PC-9 (cell line): ENCODE data around the gene KIF16B.

Experiments
- EZH2 ChIP-seq: fragments of 200-600 bp; sonication (generic); IDR thresholded peaks from 2 replicates; pipeline ENCODE4 v1.8.0; 2017; ENCODE audit warnings: antibody characterized with exemption, low read depth
- TF ChIP-seq, protein P1 (sequence below): fragments of 200-600 bp; sonication (generic); conservative IDR thresholded peaks from 2 replicates; pipeline ENCODE4 v1.6.1; 2017; ENCODE audit warnings: mixed run types, antibody characterized with exemption, mild to moderate bottlenecking, moderate library complexity

DNA sequence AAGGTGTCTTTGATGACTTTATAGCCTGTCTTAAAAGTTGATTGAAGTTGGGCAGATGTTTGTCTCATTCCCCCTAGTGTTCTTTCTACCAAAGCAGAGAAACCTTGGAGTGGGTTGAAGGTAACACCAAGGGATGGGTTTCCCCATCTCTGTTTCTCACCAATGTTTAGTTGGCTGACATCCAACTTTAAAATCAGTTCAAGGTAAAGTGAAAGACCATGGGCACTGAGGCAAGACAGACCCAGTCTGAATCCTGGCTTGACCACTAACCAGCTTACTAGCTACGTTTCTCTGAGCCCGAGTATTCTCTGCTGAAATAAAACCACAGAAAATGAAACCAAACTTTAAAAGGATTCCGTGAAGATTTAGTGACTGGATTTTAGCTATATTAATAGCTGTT lies 258.9 kb downstream of the KIF16B start:
- TF ChIP-seq EZH2 = no peak
- TF ChIP-seq, protein P1, sequence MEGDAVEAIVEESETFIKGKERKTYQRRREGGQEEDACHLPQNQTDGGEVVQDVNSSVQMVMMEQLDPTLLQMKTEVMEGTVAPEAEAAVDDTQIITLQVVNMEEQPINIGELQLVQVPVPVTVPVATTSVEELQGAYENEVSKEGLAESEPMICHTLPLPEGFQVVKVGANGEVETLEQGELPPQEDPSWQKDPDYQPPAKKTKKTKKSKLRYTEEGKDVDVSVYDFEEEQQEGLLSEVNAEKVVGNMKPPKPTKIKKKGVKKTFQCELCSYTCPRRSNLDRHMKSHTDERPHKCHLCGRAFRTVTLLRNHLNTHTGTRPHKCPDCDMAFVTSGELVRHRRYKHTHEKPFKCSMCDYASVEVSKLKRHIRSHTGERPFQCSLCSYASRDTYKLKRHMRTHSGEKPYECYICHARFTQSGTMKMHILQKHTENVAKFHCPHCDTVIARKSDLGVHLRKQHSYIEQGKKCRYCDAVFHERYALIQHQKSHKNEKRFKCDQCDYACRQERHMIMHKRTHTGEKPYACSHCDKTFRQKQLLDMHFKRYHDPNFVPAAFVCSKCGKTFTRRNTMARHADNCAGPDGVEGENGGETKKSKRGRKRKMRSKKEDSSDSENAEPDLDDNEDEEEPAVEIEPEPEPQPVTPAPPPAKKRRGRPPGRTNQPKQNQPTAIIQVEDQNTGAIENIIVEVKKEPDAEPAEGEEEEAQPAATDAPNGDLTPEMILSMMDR = no peak
